GM18951 (cell line): ENCODE data around the gene PLEKHA6.

Experiments
- POLR2A ChIP-seq: IDR thresholded peaks from 4 replicates; pipeline ENCODE4 v1.6.1; 2011; ENCODE audit warnings: mild to moderate bottlenecking; ENCODE audit not compliant: insufficient read length, insufficient read depth; ENCODE audit errors: extremely low read depth
- in situ Hi-C: fragments of 300-500 bp; cut with MboI; formaldehyde crosslinking; loops from one replicate; pipeline ENCODE4 v1.12.0; 2022; ENCODE audit warnings: low sequenced_read_pairs, mixed read lengths, inconsistent platforms; ENCODE audit not compliant: unreplicated experiment

Gene PLEKHA6

GRCh38 chr1:204357551-204358490 lies 1.9 kb downstream of the PLEKHA6 start:
- no peak for TF ChIP-seq POLR2A
- in situ Hi-C loops: loop anchor here (25.0 kb wide), 1 partner anchor 496 kb away; the partner anchor contains the start of gene SNRPE

GRCh38 chr1:204356997-204357396 lies 2.7 kb downstream of the PLEKHA6 start:
- in situ Hi-C loops: loop anchor here (25.0 kb wide), 1 partner anchor 495 kb away; the partner anchor contains the start of gene SNRPE
- no peak for TF ChIP-seq POLR2A

GRCh38 chr1:204355913-204356312 lies 3.8 kb downstream of the PLEKHA6 start:
- no peak for TF ChIP-seq POLR2A
- in situ Hi-C loops: loop anchor here (25.0 kb wide), 1 partner anchor 494 kb away; the partner anchor contains the start of gene SNRPE

- TF ChIP-seq POLR2A: no peak
- in situ Hi-C loops: loop anchor here (25.0 kb wide), 1 partner anchor 492 kb away; the partner anchor contains the start of gene SNRPE
Observed at GRCh38 chr1:204354579-204354978, 5.2 kb downstream of the PLEKHA6 start.

GRCh38 chr1:204353213-204353910 lies 6.4 kb downstream of the PLEKHA6 start:
- in situ Hi-C loops: loop anchor here (25.0 kb wide), 1 partner anchor 491 kb away; the partner anchor contains the start of gene SNRPE
- TF ChIP-seq POLR2A: no peak

- no peak for TF ChIP-seq POLR2A
- in situ Hi-C loops: loop anchor here (25.0 kb wide), 1 partner anchor 489 kb away; the partner anchor contains the start of gene SNRPE
Observed at GRCh38 chr1:204350857-204351573, 8.7 kb downstream of the PLEKHA6 start.

- in situ Hi-C loops: loop anchor here (25.0 kb wide), 1 partner anchor 488 kb away; the partner anchor contains the start of gene SNRPE
- no peak for TF ChIP-seq POLR2A
Observed at GRCh38 chr1:204350312-204350711, 9.4 kb downstream of the PLEKHA6 start.

- in situ Hi-C loops: loop anchor here (25.0 kb wide), 1 partner anchor 487 kb away; the partner anchor contains the start of gene SNRPE
Observed at GRCh38 chr1:204349602-204350001, 10.1 kb downstream of the PLEKHA6 start.

GRCh38 chr1:204348722-204349121 lies 11.0 kb downstream of the PLEKHA6 start:
- in situ Hi-C loops: no loop called here
- no peak for TF ChIP-seq POLR2A

More at GRCh38 chr1:204349602-204350001, 10.1 kb downstream of the PLEKHA6 start:
- TF ChIP-seq POLR2A: no peak

- in situ Hi-C loops: no loop called here
- TF ChIP-seq POLR2A: no peak
Observed at GRCh38 chr1:204348242-204348641, 11.5 kb downstream of the PLEKHA6 start.

GRCh38 chr1:204345941-204346645 lies 13.6 kb downstream of the PLEKHA6 start:
- in situ Hi-C loops: no loop called here

GRCh38 chr1:204345438-204345841 lies 14.3 kb downstream of the PLEKHA6 start:
- in situ Hi-C loops: no loop called here
- TF ChIP-seq POLR2A: no peak

More at GRCh38 chr1:204345941-204346645, 13.6 kb downstream of the PLEKHA6 start:
- TF ChIP-seq POLR2A: no peak
